ENCODE data around the gene CLNS1A.
"Not testable (repeated sequence)": the region's sequence is repeated elsewhere in the genome, so short reads cannot be mapped to it uniquely, and the experiment has no call there.

The CLNS1A gene

GRCh38 chr11:77617892-77618291 is 19.7 kb downstream of the CLNS1A start:
- no peak for DNase-seq

DNA sequence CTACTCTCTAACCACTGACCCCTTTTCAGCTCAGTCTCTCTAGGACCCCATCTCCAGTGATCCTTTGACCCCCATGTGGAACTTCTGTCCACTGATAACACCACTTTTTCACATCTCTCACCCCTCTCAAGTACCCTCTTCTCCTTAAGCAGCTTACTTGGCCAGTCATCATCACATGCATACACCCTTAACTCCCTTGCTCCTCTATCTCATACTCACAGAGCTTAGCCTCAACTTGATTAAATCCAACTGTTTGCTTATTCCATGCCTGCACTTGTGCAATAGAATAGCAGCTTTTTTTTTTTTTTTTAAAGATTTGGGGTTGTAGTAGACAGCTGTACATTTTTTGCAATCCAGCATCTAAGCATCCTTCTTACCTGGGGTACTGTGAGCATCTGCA is 25.7 kb downstream of the CLNS1A start:
- DNase-seq, result no peak

DNA sequence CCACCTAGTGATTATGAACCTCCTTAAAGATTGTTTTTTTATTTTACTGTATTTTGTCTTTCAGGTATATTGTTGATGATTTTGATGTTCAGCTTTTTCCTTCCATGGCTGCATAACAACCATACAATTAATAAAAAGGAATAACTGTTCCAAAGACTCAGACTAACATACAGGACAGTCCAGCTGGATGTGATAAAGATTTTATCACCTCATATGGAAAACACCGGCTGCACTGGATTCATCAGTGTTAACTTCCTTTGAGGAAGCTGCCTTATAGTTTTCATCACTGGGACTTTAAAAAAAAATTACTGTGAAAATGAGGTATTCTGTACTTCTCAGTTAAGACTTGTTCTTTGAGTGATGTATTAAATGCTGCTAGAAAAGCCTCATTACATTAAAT is 28.4 kb downstream of the CLNS1A start:
- no peak for DNase-seq

- no peak for DNase-seq
Measured at GRCh38 chr11:77604281-77604680, 33.3 kb downstream of the CLNS1A start.

GRCh38 chr11:77602381-77603088 is 35.1 kb downstream of the CLNS1A start:
- no peak for DNase-seq

GRCh38 chr11:77598195-77598594 is 39.4 kb downstream of the CLNS1A start:
- no peak for DNase-seq

DNA sequence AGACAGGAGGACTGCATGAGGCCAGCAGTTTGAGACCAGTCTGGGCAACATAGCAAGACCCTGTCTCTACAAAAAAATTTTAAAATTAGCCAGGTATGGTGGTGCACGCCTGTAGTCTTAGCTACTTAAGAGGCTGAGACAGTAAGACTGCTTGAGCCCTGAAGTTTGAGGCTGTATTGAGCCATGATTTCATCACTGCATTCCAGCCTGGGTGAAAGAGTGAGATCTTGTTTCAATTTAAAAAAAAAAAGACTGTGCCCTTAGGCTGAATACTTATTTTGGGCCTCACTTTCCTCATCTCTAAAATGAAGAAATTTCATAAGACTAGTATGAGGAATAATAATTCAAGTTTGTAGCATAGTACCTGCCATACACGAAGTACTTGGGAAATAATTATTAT is 41.0 kb downstream of the CLNS1A start:
- no peak for DNase-seq

GRCh38 chr11:77593883-77594282 is 43.7 kb downstream of the CLNS1A start:
- DNase-seq, result no peak

GRCh38 chr11:77592727-77593126 is 44.9 kb downstream of the CLNS1A start:
- no peak for DNase-seq

DNA sequence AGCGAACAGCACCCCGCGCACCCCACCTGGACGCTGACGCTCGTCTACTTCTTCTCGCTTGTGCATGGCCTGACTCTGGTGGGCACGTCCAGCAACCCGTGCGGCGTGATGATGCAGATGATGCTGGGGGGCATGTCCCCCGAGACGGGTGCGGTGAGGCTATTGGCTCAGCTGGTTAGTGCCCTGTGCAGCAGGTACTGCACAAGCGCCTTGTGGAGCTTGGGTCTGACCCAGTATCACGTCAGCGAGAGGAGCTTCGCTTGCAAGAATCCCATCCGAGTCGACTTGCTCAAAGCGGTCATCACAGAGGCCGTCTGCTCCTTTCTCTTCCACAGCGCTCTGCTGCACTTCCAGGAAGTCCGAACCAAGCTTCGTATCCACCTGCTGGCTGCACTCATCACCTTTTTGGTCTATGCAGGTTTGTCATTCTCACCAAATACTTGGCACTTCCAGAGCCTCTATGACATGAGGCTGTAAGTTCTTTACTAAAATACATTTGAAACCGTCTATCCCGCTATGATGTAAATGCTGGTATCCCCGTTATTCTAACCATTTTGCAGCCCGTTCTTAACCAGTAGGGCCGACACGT is 47.3 kb downstream of the CLNS1A start:
- no peak for DNase-seq

DNA sequence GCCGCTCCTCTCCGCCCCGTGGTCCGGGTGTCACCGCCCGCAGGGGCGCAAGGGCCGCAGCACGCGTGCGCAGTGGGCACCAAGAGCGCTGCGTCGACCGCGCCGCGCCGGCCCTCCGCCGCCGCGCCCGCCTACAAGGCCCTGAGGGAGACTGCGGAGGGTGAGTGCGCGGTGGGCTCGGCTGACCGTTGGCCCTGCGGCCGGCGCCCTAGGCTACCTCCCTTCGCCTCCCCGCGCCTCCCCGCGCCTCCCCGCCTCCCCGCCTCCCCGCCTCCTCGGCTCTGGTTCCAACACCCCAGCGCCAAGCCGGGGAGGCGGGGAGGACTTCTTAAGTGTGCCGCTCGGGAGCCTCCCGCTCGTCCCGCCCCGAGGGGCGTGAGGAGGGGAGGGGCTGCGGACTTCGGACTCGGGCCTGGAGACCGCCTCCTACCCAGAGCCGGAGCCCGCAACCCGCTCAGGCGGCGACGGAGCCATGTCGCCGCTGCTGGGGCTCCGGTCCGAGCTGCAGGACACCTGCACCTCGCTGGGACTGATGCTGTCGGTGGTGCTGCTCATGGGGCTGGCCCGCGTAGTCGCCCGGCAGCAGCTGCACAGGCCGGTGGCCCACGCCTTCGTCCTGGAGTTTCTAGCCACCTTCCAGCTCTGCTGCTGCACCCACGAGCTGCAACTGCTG is 47.9 kb downstream of the CLNS1A start, which contains the start of gene AQP11:
AQP11 (plus strand) TSS at position 433 of the 673 bp plus-strand sequence; CDS start at position 473, 40 bp downstream.
- peak in 1 of 2 donors; percentile 48 for DNase-seq

GRCh38 chr11:77589181-77589520 is 48.4 kb downstream of the CLNS1A start:
- peak in 1 of 2 donors; percentile 2 for DNase-seq

- DNase-seq, result no peak
Measured at GRCh38 chr11:77580712-77581337, 56.8 kb downstream of the CLNS1A start.

- DNase-seq, result not testable (repeated sequence)
Measured at GRCh38 chr11:77575428-77575827, 62.2 kb downstream of the CLNS1A start.

DNA sequence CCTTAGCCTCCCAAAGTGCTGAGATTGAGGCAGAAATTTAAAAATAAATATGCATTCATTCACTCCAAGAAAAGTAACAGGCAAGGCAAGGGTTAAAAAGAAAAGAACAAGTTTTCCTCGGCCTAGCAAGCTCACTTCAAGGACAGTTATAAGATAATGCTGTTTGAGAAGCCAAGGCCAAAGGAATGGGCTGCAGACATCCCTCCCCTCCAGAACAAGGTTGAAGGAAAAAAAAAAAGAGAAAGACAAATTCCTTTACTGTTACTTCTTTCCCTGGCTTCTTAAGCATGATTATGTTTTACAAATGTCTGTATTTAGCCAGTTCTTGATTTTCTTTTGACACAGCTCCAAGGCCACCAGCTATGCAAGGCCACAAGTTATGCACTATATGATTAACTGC is 66.7 kb downstream of the CLNS1A start:
- not testable (repeated sequence) for DNase-seq

DNA sequence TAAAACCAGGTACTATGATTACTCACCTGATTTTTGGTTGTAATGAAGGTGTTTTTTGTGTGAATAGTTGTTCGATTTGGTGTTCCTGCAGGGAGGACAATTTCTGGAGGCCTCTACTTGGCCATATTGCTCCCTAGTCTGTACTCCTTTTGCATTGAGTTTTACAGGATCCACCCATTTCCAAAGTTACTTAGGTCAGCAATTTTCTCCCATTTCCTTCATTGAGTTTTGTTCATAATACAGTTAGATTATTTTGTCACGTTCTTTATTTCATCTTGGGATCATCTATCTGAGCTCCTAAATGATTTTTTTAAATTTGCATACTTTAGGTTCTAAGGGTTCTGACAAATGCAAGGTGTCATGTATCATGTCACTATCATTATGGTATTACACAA is 67.9 kb downstream of the CLNS1A start:
- no peak for DNase-seq

GRCh38 chr11:77568916-77569675 is 68.5 kb downstream of the CLNS1A start:
- no peak for DNase-seq

DNA sequence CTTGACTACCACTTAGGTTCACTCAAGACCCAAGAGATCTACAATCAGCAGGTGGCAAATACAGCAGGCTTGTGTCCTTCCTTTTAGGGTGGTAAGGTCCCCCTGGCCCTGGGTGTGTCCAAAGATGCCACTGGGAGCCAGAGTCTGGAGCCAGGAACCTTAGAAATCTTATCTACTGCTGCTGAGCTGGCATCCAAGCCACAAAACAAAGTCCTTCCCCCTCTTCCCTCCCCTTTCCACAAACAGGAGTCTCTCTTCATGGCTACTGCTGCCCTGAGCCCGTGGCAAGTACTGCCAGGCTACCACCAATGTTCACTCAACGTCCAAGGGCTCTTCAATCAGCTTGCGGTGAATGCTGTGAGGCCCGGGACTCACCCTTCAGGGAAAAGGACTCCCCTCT is 69.3 kb downstream of the CLNS1A start:
- no peak for DNase-seq
